Measurements from ENCODE around the gene PPY. TPM values are rescaled to one million over a fixed set of nuclear protein-coding genes. Genes with fewer than 3 reads are reported as not detected.

The PPY gene
- total RNA-seq, 1 experiment from 2014 or later, result not detected

- TF ChIP-seq AFF4 (CRISPR knock-in tag; IDR thresholded peaks at IDR 0.05; ENCODE audit: borderline replicate concordance), result no peak
- no peak for TF ChIP-seq JAZF1 (CRISPR knock-in tag; IDR thresholded peaks at IDR 0.05)
- no peak for TF ChIP-seq ZNF281 (CRISPR knock-in tag; IDR thresholded peaks at IDR 0.05)
- TF ChIP-seq NR1H2 (CRISPR knock-in tag; IDR thresholded peaks at IDR 0.05), result no peak
- TF ChIP-seq RORB (CRISPR knock-in tag; IDR thresholded peaks at IDR 0.05), result no peak
- TF ChIP-seq ATF3 (CRISPR knock-in tag; conservative IDR thresholded peaks at IDR 0.05), result no peak
- TF ChIP-seq USF2 (CRISPR knock-in tag; IDR thresholded peaks at IDR 0.05), result no peak
- no peak for TF ChIP-seq PREB (CRISPR knock-in tag; IDR thresholded peaks at IDR 0.05; ENCODE audit: borderline replicate concordance)
- no peak for TF ChIP-seq ZNF671 (CRISPR knock-in tag; IDR thresholded peaks at IDR 0.05)
- no peak for TF ChIP-seq AR (CRISPR knock-in tag; IDR thresholded peaks at IDR 0.05)
- TF ChIP-seq ZSCAN18 (CRISPR knock-in tag; IDR thresholded peaks at IDR 0.05), result no peak
- 0 out of 2 replicates have a peak, but pooled peaks have one; percentile 14 for TF ChIP-seq ZNF121 (CRISPR knock-in tag; IDR thresholded peaks at IDR 0.05)
- no peak for TF ChIP-seq GTF2I (CRISPR knock-in tag; conservative IDR thresholded peaks at IDR 0.05)
- TF ChIP-seq CREB1 (CRISPR knock-in tag; IDR thresholded peaks at IDR 0.05), result no peak
- no peak for TF ChIP-seq CTCF (IDR thresholded peaks at IDR 0.05)
- no peak for TF ChIP-seq E2F4 (CRISPR knock-in tag; IDR thresholded peaks at IDR 0.05; ENCODE audit: borderline replicate concordance, low read depth)
- 0 out of 2 replicates have a peak, but pooled peaks have one; percentile 47 for TF ChIP-seq ESRRA (CRISPR knock-in tag; IDR thresholded peaks at IDR 0.05; ENCODE audit: borderline replicate concordance)
- no peak for TF ChIP-seq ERG (CRISPR knock-in tag; IDR thresholded peaks at IDR 0.05)
- TF ChIP-seq ZNF396 (CRISPR knock-in tag; IDR thresholded peaks at IDR 0.05; ENCODE audit: borderline replicate concordance), result no peak
Observed at GRCh38 chr17:43952724-43953666, 10.7 kb upstream of the PPY start (continued).
